GM19455 (cell line): ENCODE data around the gene SORCS3.
"Not testable (repeated sequence)": the region's sequence is repeated elsewhere in the genome, so short reads cannot be mapped to it uniquely, and the experiment has no call there.

Source experiments
- ATAC-seq: cut with Tn5 transposase; IDR thresholded peaks from one replicate; pipeline ENCODE4 v1.9.1; 2021; ENCODE audit not compliant: unreplicated experiment

Gene SORCS3

GRCh38 chr10:104689547-104689946 is 48.5 kb downstream of the SORCS3 start:
- ATAC-seq, result no peak

GRCh38 chr10:104690101-104690500 is 49.0 kb downstream of the SORCS3 start:
- no peak for ATAC-seq

- no peak for ATAC-seq
Measured at GRCh38 chr10:104690959-104691358, 49.9 kb downstream of the SORCS3 start.

GRCh38 chr10:104694074-104694473 is 53.0 kb downstream of the SORCS3 start:
- ATAC-seq, result no peak

GRCh38 chr10:104703262-104703661 is 62.2 kb downstream of the SORCS3 start:
- not testable (repeated sequence) for ATAC-seq

GRCh38 chr10:104706886-104707285 is 65.8 kb downstream of the SORCS3 start:
- ATAC-seq, result no peak

- ATAC-seq, result no peak
Measured at GRCh38 chr10:104707602-104708459, 66.7 kb downstream of the SORCS3 start.

GRCh38 chr10:104711302-104711721 is 70.2 kb downstream of the SORCS3 start:
- no peak for ATAC-seq

- ATAC-seq, result not testable (repeated sequence)
Measured at GRCh38 chr10:104730593-104730992, 89.5 kb downstream of the SORCS3 start.

- ATAC-seq, result no peak
Measured at GRCh38 chr10:104731192-104731591, 90.1 kb downstream of the SORCS3 start.

- no peak for ATAC-seq
Measured at GRCh38 chr10:104732222-104732621, 91.1 kb downstream of the SORCS3 start.

GRCh38 chr10:104734433-104734832 is 93.3 kb downstream of the SORCS3 start:
- ATAC-seq, result no peak

GRCh38 chr10:104735036-104735756 is 94.1 kb downstream of the SORCS3 start:
- ATAC-seq, result no peak

GRCh38 chr10:104735757-104736391 is 94.8 kb downstream of the SORCS3 start:
- no peak for ATAC-seq

- no peak for ATAC-seq
Measured at GRCh38 chr10:104741127-104741526, 100.0 kb downstream of the SORCS3 start.

- ATAC-seq, result no peak
Measured at GRCh38 chr10:104744052-104744451, 103.0 kb downstream of the SORCS3 start.

- no peak for ATAC-seq
Measured at GRCh38 chr10:104750291-104750690, 109.2 kb downstream of the SORCS3 start.

- ATAC-seq, result no peak
Measured at GRCh38 chr10:104762793-104763192, 121.7 kb downstream of the SORCS3 start.

GRCh38 chr10:104766341-104766740 is 125.3 kb downstream of the SORCS3 start:
- no peak for ATAC-seq

GRCh38 chr10:104767282-104767681 is 126.2 kb downstream of the SORCS3 start:
- no peak for ATAC-seq

GRCh38 chr10:104767745-104768144 is 126.7 kb downstream of the SORCS3 start:
- no peak for ATAC-seq

- no peak for ATAC-seq
Measured at GRCh38 chr10:104773105-104773504, 132.0 kb downstream of the SORCS3 start.
